Activated CD8-positive, alpha-beta memory T cell treated with anti-CD3 and anti-CD28 coated beads, Interleukin-2, amount 50 U/mL, for 48 hours (primary cell): ENCODE results near the gene KMT2C.
"Not testable (repeated sequence)": the region's sequence is repeated elsewhere in the genome, so short reads cannot be mapped to it uniquely, and the experiment has no call there.

Experiments used
- DNase-seq: peaks from one replicate; pipeline ENCODE4 v3.0.0-alpha.2; 2020

KMT2C gene

DNA sequence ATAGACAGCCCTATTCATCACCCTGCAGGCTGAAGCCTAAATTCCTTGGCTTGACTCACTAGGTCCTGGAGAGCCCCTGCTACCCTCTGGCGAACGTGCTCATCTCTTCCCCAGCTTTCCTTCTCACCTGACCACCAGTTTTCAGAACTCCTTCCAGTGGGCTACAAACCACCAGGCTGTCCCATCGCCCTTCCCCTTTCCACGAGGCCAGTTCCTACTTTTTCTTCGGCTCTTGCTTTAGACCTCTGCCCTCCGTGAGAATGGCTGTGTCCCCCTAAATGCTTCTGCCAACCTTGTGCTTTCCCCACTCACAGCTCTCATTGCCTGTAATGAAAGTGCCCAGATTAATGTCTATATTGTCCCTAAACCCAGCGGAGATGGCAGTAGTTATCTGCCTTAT is 5.4 kb upstream of the KMT2C start:
- not testable (repeated sequence) for DNase-seq

DNA sequence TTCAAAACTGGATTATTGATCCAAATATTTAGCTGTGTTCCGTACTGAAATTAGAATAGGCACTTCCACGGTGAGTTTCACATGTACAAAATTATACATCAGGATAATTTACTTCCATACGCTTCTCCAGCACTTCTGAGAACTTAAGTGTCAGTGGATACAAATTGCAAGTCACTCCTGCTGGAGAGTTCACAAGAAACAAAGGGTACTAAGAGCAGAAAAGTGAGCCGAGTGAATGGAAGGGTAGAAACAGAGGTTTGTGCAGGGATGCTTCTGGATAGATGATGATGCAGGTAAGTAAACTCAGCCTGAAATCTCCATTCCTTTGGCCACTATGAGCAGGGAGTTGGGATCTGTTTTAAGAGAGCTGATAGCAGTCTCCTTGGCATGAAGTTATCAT is 2.2 kb upstream of the KMT2C start:
- not testable (repeated sequence) for DNase-seq

- DNase-seq: not testable (repeated sequence)
Measured at GRCh38 chr7:152436931-152437575, 1.2 kb upstream of the KMT2C start.

DNA sequence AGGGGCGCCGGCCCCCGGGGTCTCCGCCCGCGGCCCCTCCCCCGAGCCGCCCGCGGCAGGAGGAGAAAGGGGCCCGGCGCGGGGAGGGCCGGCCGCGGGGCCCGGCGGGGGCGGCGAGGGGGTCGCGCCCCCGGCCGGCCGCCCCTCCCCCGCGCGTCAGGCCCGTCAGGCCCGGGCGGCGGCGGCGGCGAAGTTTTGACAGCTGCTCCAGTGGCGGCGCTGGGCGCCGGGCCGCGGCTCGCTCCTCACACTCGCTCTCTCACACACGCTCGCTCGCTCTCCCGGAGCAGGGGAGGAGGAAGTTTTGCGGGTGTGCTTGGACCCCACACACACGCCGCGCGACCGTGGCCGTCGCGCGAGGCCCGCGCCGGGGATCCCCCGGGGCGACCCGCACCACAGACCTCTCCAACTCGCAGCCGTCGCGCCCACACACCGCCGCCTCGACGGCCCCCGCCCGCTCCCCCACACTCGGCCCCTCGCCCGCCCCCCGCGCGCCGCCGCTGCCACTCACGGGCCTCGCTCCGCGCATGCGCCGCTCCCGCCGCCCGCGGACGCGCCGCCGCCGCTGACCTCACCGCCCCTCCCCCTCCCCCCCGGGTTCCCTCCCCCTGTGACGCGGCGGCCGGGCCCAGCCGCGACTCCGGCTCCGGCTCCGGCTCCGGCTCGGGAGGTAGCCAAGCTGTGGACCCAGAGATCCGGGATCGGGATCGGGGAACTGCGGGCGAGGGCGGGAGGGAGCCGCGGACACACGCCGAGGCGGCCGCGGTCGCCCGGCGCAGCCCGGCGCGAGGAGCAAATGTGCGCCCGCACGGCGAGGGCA is 518 bp upstream of the KMT2C start:
- peak; percentile 96 for DNase-seq

DNA sequence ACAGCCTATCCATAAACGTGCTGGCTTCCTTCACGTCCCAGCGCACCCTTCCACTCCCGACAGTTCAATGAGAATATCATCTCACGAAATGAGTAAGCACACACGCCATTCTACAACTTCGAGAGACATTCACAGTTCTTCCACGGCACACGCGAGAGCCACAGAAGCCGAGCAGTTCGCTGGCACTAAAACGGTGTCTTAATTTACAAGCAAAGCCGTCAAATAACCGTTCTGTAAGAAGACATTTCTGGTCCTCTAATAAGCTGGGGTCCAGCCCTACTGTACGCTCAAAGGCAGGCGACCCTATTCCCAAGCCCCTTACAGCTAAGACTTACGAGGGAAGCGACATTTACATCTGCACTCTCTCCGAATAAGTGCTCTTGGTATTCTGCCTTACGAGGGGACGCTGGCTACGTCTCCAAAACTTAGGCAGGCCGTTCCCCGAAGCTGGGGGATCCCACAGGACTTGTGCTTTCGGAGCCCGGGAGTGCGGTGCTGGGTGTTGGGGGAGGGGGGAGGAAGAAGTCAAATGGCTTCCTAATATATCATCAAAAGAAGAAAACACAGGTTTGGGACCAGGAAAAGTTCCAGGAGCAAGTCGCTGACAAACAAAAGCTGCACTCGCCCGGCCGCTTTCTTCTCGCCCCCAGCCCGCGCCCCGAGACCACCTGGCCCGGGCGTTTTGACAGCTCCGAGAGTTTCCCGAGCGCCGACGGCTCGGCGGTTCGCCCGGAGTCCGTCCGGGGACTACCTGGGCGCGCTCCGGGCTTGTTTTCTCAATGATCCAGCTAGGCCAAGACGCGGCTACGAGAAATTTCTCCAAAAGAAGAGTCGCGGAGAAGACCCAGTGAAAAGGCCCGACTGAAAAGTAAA is 1.1 kb downstream of the KMT2C start:
- peak; percentile 71 for DNase-seq

DNA sequence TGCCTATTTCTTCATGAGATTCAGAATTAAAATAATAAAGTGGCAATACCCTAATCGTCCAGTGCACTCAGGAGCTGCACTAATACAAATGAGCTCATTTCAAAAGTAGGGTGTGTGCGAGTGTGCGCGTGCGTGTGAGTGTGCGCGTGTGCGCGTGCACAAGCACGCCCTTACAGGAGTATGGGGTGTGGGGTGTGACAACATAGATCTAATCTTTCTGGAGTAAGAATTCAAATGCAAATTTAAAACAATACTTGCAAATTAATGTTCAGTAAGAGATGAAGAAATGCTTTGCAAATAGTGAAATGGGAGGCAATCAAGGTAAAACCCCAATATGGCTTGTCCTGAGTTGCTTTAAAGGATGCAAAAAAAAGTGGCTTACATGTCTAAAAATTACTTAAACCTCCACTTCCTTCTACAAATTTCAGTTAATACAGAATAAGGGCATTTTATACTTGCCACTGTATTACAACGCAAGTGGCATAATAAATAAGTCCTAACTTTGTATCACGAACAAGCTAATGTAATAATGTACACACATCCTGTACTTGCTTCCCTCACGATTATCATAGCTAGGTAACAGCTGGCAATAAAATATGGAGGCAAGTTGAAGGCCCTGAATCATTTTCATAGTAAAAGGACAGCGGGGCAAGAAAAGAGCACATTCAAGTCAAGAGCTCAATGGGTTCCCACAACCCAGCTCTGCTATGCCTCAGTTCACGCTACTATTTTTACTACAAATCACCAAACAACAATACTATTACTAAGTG is 1.9 kb downstream of the KMT2C start:
- DNase-seq: peak; percentile 67

DNA sequence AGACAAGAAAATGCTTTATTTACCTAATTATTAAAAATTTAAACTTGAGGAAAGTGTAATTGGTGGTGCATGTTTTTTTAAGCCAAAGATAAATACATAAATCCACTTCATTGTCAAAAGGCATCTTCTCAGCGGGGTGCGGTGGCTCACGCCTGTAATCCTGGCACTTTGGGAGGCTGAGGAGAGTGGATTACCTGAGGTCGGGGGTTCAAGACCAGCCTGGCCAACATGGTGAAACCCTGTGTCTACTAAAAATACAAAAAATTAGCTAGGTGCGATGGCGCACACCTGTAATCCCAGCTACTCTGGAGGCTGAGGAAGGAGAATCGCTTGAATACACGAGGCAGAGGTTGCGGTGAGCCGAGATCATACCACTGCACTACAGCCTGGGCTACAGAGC is 3.1 kb downstream of the KMT2C start:
- DNase-seq: not testable (repeated sequence)

DNA sequence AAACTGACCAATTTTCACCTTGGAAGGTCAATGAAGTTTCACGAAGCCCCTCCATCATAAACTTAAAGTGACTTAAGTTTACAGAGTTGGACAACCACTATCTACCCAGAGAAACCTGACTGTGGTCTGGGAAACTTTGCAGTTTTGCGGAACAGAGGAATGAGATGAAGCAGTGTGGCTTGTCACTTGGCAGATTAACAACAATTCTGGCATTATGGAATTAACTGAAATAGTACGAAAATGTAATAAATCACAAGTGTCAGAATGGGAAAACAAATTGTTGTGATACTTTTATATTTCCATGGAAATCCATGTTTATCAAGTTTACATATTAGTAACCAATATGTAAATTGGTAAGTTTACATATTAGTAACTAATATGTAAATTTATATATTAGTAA is 4.9 kb downstream of the KMT2C start:
- DNase-seq: no peak

- DNase-seq: not testable (repeated sequence)
Measured at GRCh38 chr7:152430118-152430517, 5.7 kb downstream of the KMT2C start.

GRCh38 chr7:152424348-152425108 is 11.3 kb downstream of the KMT2C start:
- DNase-seq: no peak

DNA sequence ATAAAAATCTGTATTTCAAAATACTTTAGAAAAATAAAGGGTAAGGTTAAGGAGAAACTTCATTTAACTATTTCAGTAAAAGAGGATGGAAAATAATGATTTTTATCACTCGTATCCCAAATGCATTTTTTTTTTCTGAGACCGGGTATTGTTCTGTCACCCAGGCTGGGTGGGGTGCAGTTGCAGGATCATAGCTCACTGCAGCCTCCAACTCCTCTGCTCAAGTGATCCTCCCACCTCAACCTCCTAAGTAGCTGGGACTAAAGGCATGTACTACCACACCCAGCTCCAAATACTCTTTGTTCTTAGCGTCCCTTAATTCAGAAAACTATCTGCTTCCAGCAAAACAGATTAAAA is 11.8 kb downstream of the KMT2C start:
- DNase-seq: no peak

DNA sequence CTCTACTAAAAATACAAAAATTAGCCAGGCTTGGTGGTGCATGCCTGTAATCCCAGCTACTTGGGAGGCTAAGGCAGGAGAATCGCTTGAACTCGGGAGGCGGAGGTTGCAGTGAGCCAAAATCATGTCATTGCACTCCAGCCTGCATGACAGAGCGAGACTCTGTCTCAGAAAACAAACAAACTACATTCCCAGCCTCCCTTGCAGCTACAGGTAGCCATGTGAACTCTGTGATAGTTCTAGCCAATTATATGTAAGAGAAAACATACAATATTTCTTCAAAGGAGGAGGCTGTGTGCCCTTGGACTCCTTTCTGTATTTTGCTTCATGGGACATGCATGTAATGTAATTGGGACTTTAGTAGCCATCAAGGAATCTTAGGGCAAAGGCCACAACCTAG is 12.6 kb downstream of the KMT2C start:
- DNase-seq: not testable (repeated sequence)

DNA sequence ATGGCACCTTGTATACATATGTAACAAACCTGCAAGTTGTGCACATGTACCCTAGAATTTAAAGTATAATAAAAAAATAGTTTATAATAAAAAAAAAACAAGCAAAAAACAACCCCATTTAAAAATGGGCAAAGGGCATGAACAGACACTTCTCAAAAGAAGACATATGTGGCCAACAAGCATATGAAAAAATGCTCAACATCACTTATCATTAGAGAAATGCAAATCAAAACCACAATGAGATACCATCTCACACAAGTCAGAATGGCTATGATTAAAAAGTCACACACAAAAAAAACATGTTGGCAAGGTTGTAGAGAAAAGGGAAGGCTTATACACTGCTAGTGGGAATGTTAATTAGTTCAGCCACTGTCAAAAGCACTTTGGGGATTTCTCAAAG is 14.9 kb downstream of the KMT2C start:
- DNase-seq: not testable (repeated sequence)

GRCh38 chr7:152419473-152420429 is 16.1 kb downstream of the KMT2C start:
- no peak for DNase-seq

DNA sequence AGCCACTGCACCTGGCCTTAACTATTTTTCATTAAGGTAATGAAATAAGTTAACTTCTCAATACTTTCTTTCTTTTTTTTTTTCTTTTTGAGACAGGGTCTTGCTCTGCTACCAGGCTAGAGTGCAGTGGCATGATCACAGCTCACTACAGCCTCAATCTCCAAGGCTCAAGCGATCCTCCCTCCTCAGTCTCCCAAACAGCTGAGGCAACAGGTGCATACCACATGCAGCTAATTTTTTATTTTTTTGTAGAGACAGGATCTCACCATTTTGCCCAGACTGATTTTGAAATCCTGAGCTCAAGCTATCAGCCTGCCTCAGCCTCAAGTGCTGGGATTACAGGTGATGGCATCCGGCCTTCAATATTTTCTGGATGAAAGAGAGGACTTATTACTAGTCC is 21.0 kb downstream of the KMT2C start:
- no peak for DNase-seq

DNA sequence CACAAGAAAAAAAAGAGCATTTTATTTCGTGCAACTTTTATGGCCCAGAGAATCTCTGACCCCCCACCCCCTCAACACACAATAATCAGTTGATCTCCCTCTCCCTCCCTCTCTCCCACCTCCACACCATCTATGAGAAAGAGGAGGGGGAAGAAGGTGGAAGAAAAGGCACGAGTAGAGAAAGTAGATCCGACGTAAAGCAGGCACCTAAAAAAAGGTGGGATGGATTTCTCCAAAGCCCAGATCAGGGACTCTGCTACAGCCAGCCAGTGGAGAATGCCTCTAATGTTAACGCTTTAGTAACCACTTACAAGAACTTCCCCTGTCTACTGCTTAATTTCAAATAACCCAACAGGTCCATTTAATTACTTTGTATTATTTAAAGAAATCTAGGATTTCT is 24.4 kb downstream of the KMT2C start:
- no peak for DNase-seq

DNA sequence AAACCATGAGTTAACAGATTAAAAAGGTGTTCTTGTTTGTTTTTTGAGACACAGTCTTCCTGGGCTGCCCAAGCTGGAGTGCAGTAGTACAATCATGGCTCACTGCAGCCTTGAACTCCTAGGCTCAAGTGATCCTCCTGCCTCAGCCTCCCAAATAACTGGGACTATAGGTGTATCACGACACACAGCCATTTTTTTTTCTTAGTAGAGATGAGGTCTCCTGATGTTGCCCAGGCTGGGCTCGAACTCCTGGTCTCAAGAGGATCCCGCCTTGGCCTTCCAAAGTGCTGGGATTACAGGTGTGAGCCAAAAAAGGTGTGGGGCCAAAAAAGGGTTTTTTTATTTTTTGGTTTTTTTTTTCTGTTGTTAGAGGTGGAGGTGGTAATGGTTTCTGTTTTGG is 29.3 kb downstream of the KMT2C start:
- no peak for DNase-seq

GRCh38 chr7:152406030-152406429 is 29.8 kb downstream of the KMT2C start:
- not testable (repeated sequence) for DNase-seq

DNA sequence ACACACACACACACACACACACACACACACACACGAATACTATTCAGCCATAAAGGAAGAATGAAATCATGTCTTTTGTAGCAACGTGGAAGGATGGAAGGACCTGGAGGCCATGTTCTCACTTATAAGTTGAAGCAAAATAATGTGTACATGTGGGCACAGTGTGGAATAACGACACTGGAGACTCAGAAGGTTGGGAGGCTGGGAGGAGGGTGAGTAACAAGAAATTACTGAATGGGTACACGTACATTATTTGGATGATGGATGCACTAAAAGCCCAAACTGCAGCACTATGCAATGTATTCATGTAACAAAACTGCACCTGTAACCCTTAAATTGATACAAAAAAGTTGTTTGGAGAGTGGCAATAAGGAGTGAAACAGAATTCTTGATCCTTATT is 32.1 kb downstream of the KMT2C start:
- DNase-seq: no peak

DNA sequence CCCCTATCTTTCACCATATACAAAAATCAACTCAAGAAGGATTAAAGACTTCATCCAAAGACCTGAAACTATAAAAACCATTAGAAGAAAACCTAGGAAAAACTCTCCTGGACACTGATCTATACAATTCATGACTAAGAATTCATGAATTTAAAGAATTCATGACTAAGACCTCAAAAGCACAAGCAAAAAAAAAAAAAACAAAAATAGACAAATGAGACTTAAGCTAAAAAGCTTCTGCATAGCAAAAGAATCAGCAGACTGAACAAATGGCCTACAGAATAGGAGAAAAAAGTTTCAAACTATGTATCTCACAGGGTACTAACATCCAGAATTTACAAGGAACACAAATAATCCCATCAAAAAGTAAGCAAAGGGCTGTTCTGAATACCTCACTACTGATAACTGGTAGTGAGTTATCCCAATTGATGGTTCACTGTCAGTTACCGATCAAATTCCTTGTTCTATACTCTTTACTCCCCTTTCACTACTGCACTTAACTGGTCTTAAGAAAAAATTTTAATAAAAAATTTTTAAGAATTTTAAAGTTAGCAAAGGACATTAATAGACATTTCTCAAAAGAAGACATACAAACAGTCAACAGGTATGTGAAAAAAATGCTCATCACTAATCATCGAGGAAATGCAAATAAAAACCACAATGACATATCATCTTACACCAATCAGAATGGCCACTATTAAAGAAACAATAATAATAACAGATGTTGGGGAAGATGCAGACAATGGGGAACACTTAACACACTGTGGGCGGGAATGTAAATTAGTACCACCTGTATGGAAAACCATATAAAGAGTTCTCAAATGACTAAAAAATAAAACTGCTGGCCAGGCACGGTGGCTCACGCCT is 33.2 kb downstream of the KMT2C start:
- DNase-seq: no peak
